GM12873 (cell line): ENCODE measurements around the gene DIP2C.

Experiments
- CTCF ChIP-seq: IDR thresholded peaks from 2 replicates; pipeline ENCODE4 v1.5.1; 2012; ENCODE audit warnings: low read depth, mild to moderate bottlenecking, moderate library complexity, low read length, control low read depth; ENCODE audit not compliant: insufficient read depth; ENCODE audit errors: missing control alignments

DIP2C gene

DNA sequence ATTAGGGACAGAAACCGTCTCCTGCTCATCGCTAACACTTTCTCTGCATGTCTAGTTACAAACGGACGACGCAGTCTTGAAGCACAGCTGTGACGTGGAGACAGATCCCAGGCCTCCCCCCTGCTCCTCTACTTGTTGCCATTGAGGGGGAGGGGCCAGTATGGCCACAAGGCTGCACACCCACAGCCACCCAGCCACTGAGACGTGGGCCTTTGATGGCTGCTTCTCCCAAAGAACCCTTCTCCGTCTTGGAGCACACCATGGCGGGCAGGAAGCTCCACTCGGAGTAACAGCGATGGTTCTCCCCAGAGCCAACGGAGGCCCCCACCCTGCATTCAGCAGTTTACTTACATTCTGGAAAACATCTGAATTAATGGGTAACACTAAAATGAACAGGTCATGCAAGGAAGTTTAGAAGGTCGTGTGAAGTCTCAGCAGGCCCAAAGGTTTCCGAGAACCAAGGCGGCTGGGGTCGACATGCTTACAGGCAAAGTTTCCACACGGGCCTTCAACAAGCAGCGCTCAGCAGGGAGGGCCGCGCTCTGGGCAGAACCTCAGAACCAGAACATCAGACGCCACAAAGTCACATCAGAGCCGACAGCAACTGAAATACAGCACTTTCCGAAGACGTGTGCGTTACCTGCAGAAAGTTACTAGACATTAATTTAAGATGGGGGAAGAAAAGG is 169.6 kb downstream of the DIP2C start:
- no peak for TF ChIP-seq CTCF

DNA sequence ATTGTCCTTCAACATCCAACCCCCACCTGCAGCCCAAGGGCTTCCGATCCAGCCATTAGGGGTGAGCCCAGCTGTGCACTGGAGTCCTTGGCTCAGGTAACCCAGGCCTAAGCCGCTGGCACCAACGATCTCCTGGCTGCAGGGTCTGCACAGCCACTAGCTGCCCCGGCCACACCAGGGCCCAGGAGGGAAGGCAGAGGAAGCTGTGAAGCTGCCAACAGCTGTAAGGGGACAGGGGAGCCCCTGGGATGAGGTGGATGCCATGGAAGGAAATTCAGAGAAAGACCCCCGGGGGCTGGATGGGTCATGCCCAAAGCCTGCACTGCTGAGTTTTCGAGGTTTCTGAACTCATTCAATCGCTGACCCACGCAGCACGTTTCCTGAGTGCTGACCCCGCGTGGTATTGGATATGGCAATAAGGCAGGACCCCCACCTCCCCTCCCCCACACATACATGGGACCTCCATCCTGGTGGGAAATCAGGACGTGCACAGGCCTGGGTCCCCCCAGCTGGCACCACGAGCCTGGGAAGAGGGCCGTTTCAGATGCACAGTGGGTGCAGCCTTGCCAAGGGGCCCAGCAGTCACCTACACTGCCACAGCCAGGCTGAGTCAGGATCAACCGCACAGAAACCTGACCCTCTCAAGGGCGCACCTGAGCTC is 170.3 kb downstream of the DIP2C start:
- no peak for TF ChIP-seq CTCF

GRCh38 chr10:517872-518475 is 171.5 kb downstream of the DIP2C start:
- TF ChIP-seq CTCF = no peak

- TF ChIP-seq CTCF = no peak
Observed at GRCh38 chr10:517241-517830, 172.1 kb downstream of the DIP2C start.

DNA sequence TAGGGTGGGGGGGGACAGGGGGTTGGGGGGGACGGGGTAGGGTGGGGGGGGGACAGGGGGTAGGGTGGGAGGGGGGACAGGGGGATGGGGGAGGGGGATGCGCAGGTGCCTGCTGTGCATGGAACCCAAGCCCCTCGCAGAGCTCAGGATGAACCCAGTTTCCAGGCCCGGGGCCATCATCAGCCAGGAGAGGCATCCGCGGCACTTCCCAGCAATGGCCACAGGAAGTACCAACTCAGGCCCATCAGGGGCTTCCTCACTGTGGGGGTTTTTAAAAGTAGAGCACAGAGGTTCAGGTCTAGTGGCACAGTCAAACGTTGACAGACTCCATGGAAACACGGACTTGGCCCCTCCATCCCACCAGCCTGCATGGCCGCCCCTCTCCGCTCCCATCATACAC is 172.7 kb downstream of the DIP2C start:
- TF ChIP-seq CTCF = no peak

DNA sequence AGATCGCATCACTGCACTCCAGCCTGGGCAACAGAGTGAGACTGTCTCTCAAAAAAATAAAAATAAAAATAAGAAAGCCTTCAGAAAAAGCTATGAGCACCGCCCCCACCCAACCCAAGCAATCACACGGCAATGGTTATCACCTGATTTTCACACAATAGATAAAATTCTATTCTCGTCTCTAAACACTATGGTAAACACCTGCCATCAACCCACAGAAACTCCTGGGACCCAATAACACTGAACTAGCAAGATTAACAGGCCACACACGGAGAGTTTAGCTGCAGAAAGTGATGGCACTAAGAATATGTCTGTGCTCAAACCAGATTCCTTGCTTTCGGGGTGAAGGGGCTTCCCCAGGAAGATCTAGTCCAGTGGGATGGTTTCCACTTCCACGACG is 173.8 kb downstream of the DIP2C start:
- TF ChIP-seq CTCF = no peak

GRCh38 chr10:514137-514671 is 175.3 kb downstream of the DIP2C start:
- no peak for TF ChIP-seq CTCF
